Right lung (tissue), 10 donors: Measurements from ENCODE around the gene PDLIM1. TPM values are rescaled to one million over a fixed set of nuclear protein-coding genes. Genes with fewer than 3 reads are reported as not detected.
A peak's percentile ranks its signal among the peaks of the same experiment; 100 is the strongest.

ENCODE experiments used
- DNase-seq, 2 donors: peaks; one replicate each; pipeline ENCODE4 v3.0.0-alpha.2; 2013
- long read RNA-seq, 8 donors: transcript quantifications; one replicate each; lab custom pipeline, GENCODE V29; 2026
- polyA plus RNA-seq, 5 donors: library from polyadenylated mRNA; unstranded; fragments of 120-200 nt; gene quantifications; one replicate each; pipeline versions ENCODE4 v1.2.1 to v1.2.3, GENCODE V29; 2013; ENCODE audit warnings: inconsistent platforms in 1 of 5, low replicate concordance in 1 of 5; ENCODE audit not compliant: insufficient read length in 5 of 5, insufficient read depth in 1 of 5

The PDLIM1 gene
- 10 to 100 TPM; 76.0 to 92.6 (median 87.5) TPM for polyA plus RNA-seq
- long read RNA-seq, donor 1, transcript PDLIM1-201 (7 exons, 1,452 nt) = major isoform, 51 of 77 reads
- long read RNA-seq, donor 1, partial matches to known transcripts = 22 of 77 reads
- long read RNA-seq, donor 1, other reads (novel, unspliced or antisense) = 0 of 77 reads
- long read RNA-seq, donor 2, transcript PDLIM1-201 (7 exons, 1,452 nt) = major isoform, 26 of 29 reads
- long read RNA-seq, donor 2, partial matches to known transcripts = 0 of 29 reads
- long read RNA-seq, donor 2, other reads (novel, unspliced or antisense) = 0 of 29 reads
- long read RNA-seq, donor 3, transcript PDLIM1-201 (7 exons, 1,452 nt) = major isoform, 45 of 80 reads
- long read RNA-seq, donor 3, partial matches to known transcripts = 31 of 80 reads
- long read RNA-seq, donor 3, other reads (novel, unspliced or antisense) = 0 of 80 reads
- long read RNA-seq, donor 4, transcript PDLIM1-201 (7 exons, 1,452 nt) = major isoform, 24 of 56 reads
- long read RNA-seq, donor 4, partial matches to known transcripts = 29 of 56 reads
- long read RNA-seq, donor 4, other reads (novel, unspliced or antisense) = 0 of 56 reads
- long read RNA-seq, donor 5, transcript PDLIM1-201 (7 exons, 1,452 nt) = major isoform, 35 of 56 reads
- long read RNA-seq, donor 5, transcript PDLIM1-204 (2 exons, 453 nt) = minor isoform, 5 of 56 reads
- long read RNA-seq, donor 5, partial matches to known transcripts = 13 of 56 reads
- long read RNA-seq, donor 5, other reads (novel, unspliced or antisense) = 0 of 56 reads
- long read RNA-seq, donor 6, transcript PDLIM1-201 (7 exons, 1,452 nt) = major isoform, 39 of 62 reads
- long read RNA-seq, donor 6, partial matches to known transcripts = 21 of 62 reads
- long read RNA-seq, donor 6, other reads (novel, unspliced or antisense) = 0 of 62 reads
- long read RNA-seq, donor 7, transcript PDLIM1-201 (7 exons, 1,452 nt) = major isoform, 24 of 33 reads
- long read RNA-seq, donor 7, partial matches to known transcripts = 5 of 33 reads
- long read RNA-seq, donor 7, other reads (novel, unspliced or antisense) = 0 of 33 reads
- long read RNA-seq, donor 8, transcript PDLIM1-201 (7 exons, 1,452 nt) = major isoform, 12 of 13 reads
- long read RNA-seq, donor 8, partial matches to known transcripts = 0 of 13 reads
- long read RNA-seq, donor 8, other reads (novel, unspliced or antisense) = 0 of 13 reads

GRCh38 chr10:95290461-95291364, at the start of gene PDLIM1:
Gene PDLIM1, minus strand, starts transcription at chr10:95291003. Its CDS starts 88 bp downstream, at chr10:95290915.
- peak; percentile 57 to 68 for DNase-seq

- DNase-seq = no peak
These were observed 49.1 kb upstream of the PDLIM1 start for GRCh38 chr10:95339863-95340262.

GRCh38 chr10:95337423-95338160, 46.8 kb upstream of the PDLIM1 start:
- no peak for DNase-seq

- no peak for DNase-seq
These were observed 45.9 kb upstream of the PDLIM1 start for GRCh38 chr10:95336702-95337101.

- DNase-seq = no peak
These were observed 45.3 kb upstream of the PDLIM1 start for GRCh38 chr10:95335933-95336699.

- DNase-seq = no peak
These were observed 44.0 kb upstream of the PDLIM1 start for GRCh38 chr10:95334805-95335144.

GRCh38 chr10:95333997-95334804, 43.4 kb upstream of the PDLIM1 start:
- no peak for DNase-seq

GRCh38 chr10:95332666-95333249, 42.0 kb upstream of the PDLIM1 start:
- DNase-seq = no peak

GRCh38 chr10:95331596-95332130, 40.9 kb upstream of the PDLIM1 start:
- DNase-seq = no peak

GRCh38 chr10:95330966-95331453, 40.2 kb upstream of the PDLIM1 start:
- no peak for DNase-seq

GRCh38 chr10:95329296-95329695, 38.5 kb upstream of the PDLIM1 start:
- DNase-seq = no peak

- no peak for DNase-seq
These were observed 37.2 kb upstream of the PDLIM1 start for GRCh38 chr10:95328013-95328412.

GRCh38 chr10:95327367-95327766, 36.6 kb upstream of the PDLIM1 start:
- no peak for DNase-seq

GRCh38 chr10:95326396-95326795, 35.6 kb upstream of the PDLIM1 start:
- DNase-seq = no peak

GRCh38 chr10:95325863-95326262, 35.1 kb upstream of the PDLIM1 start:
- DNase-seq = no peak

- no peak for DNase-seq
These were observed 33.8 kb upstream of the PDLIM1 start for GRCh38 chr10:95324436-95325268.
